Heart left ventricle (tissue), 16 donors: Measurements from ENCODE around the gene GPATCH1. TPM values are rescaled to one million over a fixed set of nuclear protein-coding genes. Genes with fewer than 3 reads are reported as not detected.
A peak's percentile ranks its signal among the peaks of the same experiment; 100 is the strongest.
"Not testable (repeated sequence)": the region's sequence is repeated elsewhere in the genome, so short reads cannot be mapped to it uniquely, and the experiment has no call there.

Experiments used
- ATAC-seq, 4 donors: fragments of 200-7000 bp; cut with Tn5 transposase; one replicate each; pipeline ENCODE4 v1.9.1; 2020 to 2022; ENCODE audit warnings: moderate library complexity in 4 of 4, mild to moderate bottlenecking in 3 of 4, moderate number of reproducible peaks in 1 of 4
- DNase-seq, 5 donors: peaks; one replicate each; pipeline ENCODE4 v3.0.0-alpha.2; 2020
- H3K27ac ChIP-seq, 12 donors: fragments of 200-600 bp; sonication (generic) in 4 of 12; one replicate each; pipeline versions ENCODE4 v1.5.0 to v1.8.0; 2016 to 2022; ENCODE audit warnings: mild to moderate bottlenecking in 2 of 12
- H3K27me3 ChIP-seq, 9 donors: fragments of 200-600 bp; sonication (generic) in 2 of 9; one replicate each; pipeline versions ENCODE4 v1.5.1 to v1.8.0; 2016 to 2022; ENCODE audit warnings: mild to moderate bottlenecking in 3 of 9
- H3K36me3 ChIP-seq, 9 donors: fragments of 200-600 bp; sonication (generic) in 2 of 9; one replicate each; pipeline versions ENCODE4 v1.5.0 to v1.8.0; 2018 to 2022; ENCODE audit warnings: mild to moderate bottlenecking in 2 of 9
- H3K4me1 ChIP-seq, 12 donors: fragments of 200-600 bp; sonication (generic) in 4 of 12; one replicate each; pipeline versions ENCODE4 v1.5.0 to v1.8.0; 2016 to 2022; ENCODE audit warnings: mild to moderate bottlenecking in 3 of 12
- H3K4me3 ChIP-seq, 12 donors: fragments of 200-600 bp; sonication (generic) in 4 of 12; one replicate each; pipeline versions ENCODE4 v1.5.0 to v1.8.0; 2017 to 2022; ENCODE audit warnings: mild to moderate bottlenecking in 9 of 12, moderate library complexity in 4 of 12
- H3K9me3 ChIP-seq, 12 donors: fragments of 200-600 bp; sonication (generic) in 4 of 12; one replicate each; pipeline versions ENCODE4 v1.5.0 to v1.8.0; 2016 to 2022; ENCODE audit warnings: mild to moderate bottlenecking in 1 of 12
- CTCF ChIP-seq, 12 donors: fragments of 200-600 bp; sonication (generic) in 4 of 12; IDR thresholded peaks; one replicate each; pipeline versions ENCODE4 v1.5.0 to v1.8.0; 2018 to 2022; ENCODE audit warnings: antibody characterized with exemption in 12 of 12, mild to moderate bottlenecking in 5 of 12
- POLR2A ChIP-seq, 2 donors: fragments of 450-650 bp; IDR thresholded peaks; one replicate each; pipeline ENCODE4 v1.6.1; 2017; ENCODE audit warnings: antibody characterized with exemption in 2 of 2, mild to moderate bottlenecking in 2 of 2, moderate library complexity in 2 of 2
- WGBS, 4 donors: extraction: QIAGEN DNeasy Blood & Tissue Kit in 2 of 4; methylation state at CpG; one replicate each; pipeline versions ENCODE4 v1.1.5 to v1.1.7; 2013 to 2018; 5-methylcytosine and 5-hydroxymethylcytosine counted together
- intact Hi-C, 10 donors: fragments of 100-400 bp; cut with DNase I; formaldehyde crosslinking; loops; one replicate each; pipeline versions ENCODE4 v1.11.1 to v1.14.2; 2022
- polyA plus RNA-seq, 2 donors: library from polyadenylated mRNA; stranded (reverse); fragments of 200-250 nt; gene quantifications; one replicate each; pipeline ENCODE4 v1.2.3, GENCODE V29; 2013
- total RNA-seq, 9 donors: library from RNA; depleted of rRNA in 2 of 9; stranded (reverse); fragments of >200 nt in 2 of 9; fragmentation: NEBNext Ultra II Directional in 3 of 9; extraction: Animal tissue kit (Norgen Biotek cat#: 25700) in 3 of 9; gene quantifications; one replicate each; pipeline versions ENCODE4 v1.1.0 to v1.2.4, GENCODE V29; 2016 to 2023
- donor health status: ischemic (EF 13 %, LVEDD 7.1; RV severe dilation, severe dysfunction).
- donor health status: healthy with polysubstance abuse.
- donor health status: DM: no; HTN: yes; CAD: no.
- donor health status: DM: no; HTN: no; CAD: no.
- donor health status: ischemic (EF 25% LVEDD 6.9; RV normal size, moderate dysfunction).
- donor health status: ischemic (EF 25% LVEDD 5.7; RV mildly dilated, moderate dysfunction).
- donor health status: healthy.
- donor health status: DM: yes; HTN: yes; CAD: no.
- donor health status: ischemic (EF 35%, LVEDD 5.7; RV mildly dilated, moderate dysfunction).
- donor health status: nonischemic (EF 11% LVEDD 7.7; RV severe dilation, severe dysfunction).
- donor health status: DM: yes; HTN: yes; CAD: no.
- donor health status: PGD.
- donor health status: ischemic (EF 29% LVEDD 5.4; RV normal size, mild dysfunction).
- donor health status: nonischemic (EF 23%, LVEDD 6.1; RV moderate dilation, normal function).

The GPATCH1 gene
- total and polyA plus RNA-seq, 11 donors: 3.3 to 6.7 (median 5.3) TPM

- intact Hi-C loops: loop anchor here in 4 of 10 donors (5.0 to 10.0 kb wide), 4 partner anchors 58 to 150 kb away; partner anchors contain the start of genes CEP89 (in 1 of the 4) and FAAP24 (in 1 of the 4)
- Histone ChIP-seq H3K36me3 (peaks cover 0 to 95% (median 60%) of the 10 kb centered on the region in 9 donors), H3K4me1 (peaks cover 0 to 5% (median 0%) of the 10 kb centered on the region in 12 donors), H3K27me3 (no peaks in the 10 kb centered on the region), H3K9me3 (no peaks in the 10 kb centered on the region), H3K27ac (no peak overlapping the region), H3K4me3 (no peak overlapping the region)
- TF ChIP-seq POLR2A (IDR thresholded peaks at IDR 0.05): no peak
- TF ChIP-seq CTCF (IDR thresholded peaks at IDR 0.05): no peak
- WGBS, 4 donors: 77 to 82% (median 80%) methylated on average over 10 of the region's 10 CpGs
- ATAC-seq (no peak), DNase-seq (no peak)
Observed at GRCh38 chr19:33124207-33125098, 43.5 kb downstream of the GPATCH1 start.

GRCh38 chr19:33125929-33126388 lies 45.0 kb downstream of the GPATCH1 start:
- TF ChIP-seq CTCF (IDR thresholded peaks at IDR 0.05) (peak; percentile 71 to 87 (median 82)), POLR2A (IDR thresholded peaks at IDR 0.05) (no peak)
- Histone ChIP-seq H3K4me1 (peaks cover 0 to 5% (median 0%) of the 10 kb centered on the region in 12 donors), H3K27me3 (no peaks in the 10 kb centered on the region), H3K27ac (no peak overlapping the region), H3K4me3 (no peak overlapping the region), H3K9me3 (no peaks in the 10 kb centered on the region), H3K36me3 (peaks cover 0 to 100% (median 68%) of the 10 kb centered on the region in 9 donors)
- ATAC-seq (peak; percentile 63 to 88 (median 83)), DNase-seq (peak in 4 of 5 donors; percentile 35 to 50 (median 43))
- 37 to 41% (median 37%) methylated on average over 12 of the region's 12 CpGs for WGBS, 4 donors
- intact Hi-C loops: loop anchor here in 4 of 10 donors (5.0 to 10.0 kb wide), 4 partner anchors 56 to 151 kb away; partner anchors contain the start of genes CEP89 (in 1 of the 4) and FAAP24 (in 1 of the 4)

GRCh38 chr19:33126712-33127111 lies 45.7 kb downstream of the GPATCH1 start:
- intact Hi-C loops: loop anchor here in 4 of 10 donors (5.0 to 10.0 kb wide), 4 partner anchors 56 to 152 kb away; partner anchors contain the start of genes CEP89 (in 1 of the 4) and FAAP24 (in 1 of the 4)
- H3K9me3 ChIP-seq, H3K27ac ChIP-seq, DNase-seq, H3K27me3 ChIP-seq, H3K4me3 ChIP-seq, H3K4me1 ChIP-seq, ATAC-seq: not testable (repeated sequence)
- WGBS, 4 donors: 96 to 97% (median 96%) methylated on average over 8 of the region's 8 CpGs
- H3K36me3 ChIP-seq: peaks cover 0 to 99% (median 72%) of the 10 kb centered on the region in 9 donors

- Histone ChIP-seq H3K36me3 (peaks cover 0 to 67% (median 55%) of the 10 kb centered on the region in 9 donors), H3K27me3 (peaks cover 0 to 10% (median 5%) of the 10 kb centered on the region in 9 donors), H3K4me3 (no peak overlapping the region), H3K9me3 (no peaks in the 10 kb centered on the region), H3K4me1 (peaks cover 0 to 9% (median 0%) of the 10 kb centered on the region in 12 donors), H3K27ac (no peak overlapping the region)
- intact Hi-C loops: loop anchor here in 4 of 10 donors (5.0 to 10.0 kb wide), 4 partner anchors 52 to 155 kb away; partner anchors contain the start of genes CEP89 (in 1 of the 4) and FAAP24 (in 1 of the 4)
- DNase-seq (no peak), ATAC-seq (no peak)
- TF ChIP-seq CTCF (IDR thresholded peaks at IDR 0.05) (no peak), POLR2A (IDR thresholded peaks at IDR 0.05) (no peak)
- WGBS, 4 donors: 90 to 92% (median 91%) methylated on average over 6 of the region's 6 CpGs
Observed at GRCh38 chr19:33129901-33130300, 48.9 kb downstream of the GPATCH1 start.
